Prostate gland (tissue), 2 donors: ENCODE measurements around the gene GRM6.

ENCODE experiments used
- POLR2A ChIP-seq: fragments of 450-650 bp; IDR thresholded peaks from one replicate; pipeline ENCODE4 v1.6.1; 2016; ENCODE audit warnings: antibody characterized with exemption, mild to moderate bottlenecking
- POLR2AphosphoS5 ChIP-seq: sonication (generic); formaldehyde crosslinking; IDR thresholded peaks from one replicate; pipeline ENCODE4 v1.6.1; 2017; ENCODE audit warnings: antibody characterized with exemption
- TF ChIP-seq, protein P1 (sequence below), 4 experiments: fragments of 200-600 bp in 2 of 4; fragments of 450-650 bp in 2 of 4; sonication (generic) in 2 of 4; IDR thresholded peaks; 1 replicate in 3 of 4; 2 replicates in 1 of 4; pipeline ENCODE4 v1.5.1; 2016 to 2019; ENCODE audit warnings: antibody characterized with exemption in 4 of 4, mild to moderate bottlenecking in 2 of 4, moderate library complexity in 2 of 4

DNA sequence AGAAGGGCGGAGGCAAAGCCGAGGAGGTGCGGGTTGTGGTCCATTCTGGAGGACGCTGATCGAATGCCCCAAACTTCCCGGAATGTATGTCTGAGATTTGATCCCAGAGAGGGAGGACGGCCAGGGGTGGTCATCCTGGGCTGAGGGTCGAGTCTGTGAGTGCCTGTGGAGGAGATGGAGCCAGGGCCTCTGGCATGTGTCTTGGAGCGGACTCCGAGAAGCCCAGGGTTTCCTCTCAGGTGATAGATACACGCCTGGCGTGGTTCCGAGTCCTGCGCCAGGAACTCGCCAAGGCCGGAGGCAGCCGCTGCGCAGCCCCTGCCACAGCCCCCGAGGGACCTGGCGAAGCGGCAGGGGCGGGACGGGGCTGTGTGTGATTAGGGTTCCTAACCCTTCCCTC lies 53.8 kb downstream of the GRM6 start:
- no peak for TF ChIP-seq POLR2A
- no peak for TF ChIP-seq POLR2AphosphoS5
- TF ChIP-seq, protein P1, sequence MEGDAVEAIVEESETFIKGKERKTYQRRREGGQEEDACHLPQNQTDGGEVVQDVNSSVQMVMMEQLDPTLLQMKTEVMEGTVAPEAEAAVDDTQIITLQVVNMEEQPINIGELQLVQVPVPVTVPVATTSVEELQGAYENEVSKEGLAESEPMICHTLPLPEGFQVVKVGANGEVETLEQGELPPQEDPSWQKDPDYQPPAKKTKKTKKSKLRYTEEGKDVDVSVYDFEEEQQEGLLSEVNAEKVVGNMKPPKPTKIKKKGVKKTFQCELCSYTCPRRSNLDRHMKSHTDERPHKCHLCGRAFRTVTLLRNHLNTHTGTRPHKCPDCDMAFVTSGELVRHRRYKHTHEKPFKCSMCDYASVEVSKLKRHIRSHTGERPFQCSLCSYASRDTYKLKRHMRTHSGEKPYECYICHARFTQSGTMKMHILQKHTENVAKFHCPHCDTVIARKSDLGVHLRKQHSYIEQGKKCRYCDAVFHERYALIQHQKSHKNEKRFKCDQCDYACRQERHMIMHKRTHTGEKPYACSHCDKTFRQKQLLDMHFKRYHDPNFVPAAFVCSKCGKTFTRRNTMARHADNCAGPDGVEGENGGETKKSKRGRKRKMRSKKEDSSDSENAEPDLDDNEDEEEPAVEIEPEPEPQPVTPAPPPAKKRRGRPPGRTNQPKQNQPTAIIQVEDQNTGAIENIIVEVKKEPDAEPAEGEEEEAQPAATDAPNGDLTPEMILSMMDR (IDR thresholded peaks at IDR 0.05): no peak
